MM.1S (cell line): ENCODE data around the gene APOA4.

ENCODE experiments used
- CTCF ChIP-seq: fragments of 300-600 bp; sonication (generic); IDR thresholded peaks from 2 replicates; pipeline ENCODE4 v1.5.1; 2016; ENCODE audit warnings: antibody characterized with exemption, low read length, mixed read lengths
- EZH2 ChIP-seq: fragments of 300-600 bp; sonication (generic); optimal IDR thresholded peaks from 2 replicates; pipeline ENCODE3; 2017; ENCODE audit warnings: low read depth, mild to moderate bottlenecking, antibody characterized with exemption, low read length, mixed read lengths
- EZH2phosphoT487 ChIP-seq: fragments of 300-600 bp; sonication (generic); IDR thresholded peaks from 2 replicates; pipeline ENCODE4 v1.6.1; 2018; ENCODE audit warnings: antibody characterized with exemption, low read length

- TF ChIP-seq CTCF, result no peak
- TF ChIP-seq EZH2phosphoT487, result no peak
- TF ChIP-seq EZH2, result no peak
Measured at GRCh38 chr11:116797816-116798215, 25.3 kb downstream of the APOA4 start.
